Ramos (cell line): Measurements from ENCODE around the gene ALDH18A1.

Experiments
- in situ Hi-C: fragments of 300-500 bp; cut with MboI; formaldehyde crosslinking; loops from one replicate; pipeline ENCODE4 v1.14.3; 2022; ENCODE audit warnings: low sequenced_read_pairs; ENCODE audit not compliant: unreplicated experiment

The ALDH18A1 gene

DNA sequence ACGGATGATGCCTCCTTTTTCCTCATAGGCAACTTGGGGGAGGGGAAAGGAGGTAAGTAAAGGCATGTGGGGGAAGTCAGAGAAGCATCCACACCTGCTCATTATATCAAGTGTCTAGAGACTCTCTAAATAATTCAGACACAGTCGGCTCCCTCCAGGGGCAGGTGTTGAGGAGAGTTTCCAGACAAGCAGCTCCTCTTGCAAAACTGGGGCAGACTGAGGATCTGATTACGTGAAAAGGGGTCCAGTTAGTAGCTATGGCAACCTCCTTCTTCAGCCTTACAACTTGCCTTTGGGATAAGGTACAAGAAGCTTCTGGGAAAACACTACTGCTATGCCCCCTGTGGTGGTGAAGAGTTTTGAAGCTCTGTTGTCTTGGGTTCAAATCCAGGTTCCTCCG is 56.4 kb downstream of the ALDH18A1 start:
- in situ Hi-C loops: loop anchor here (10.0 kb wide), 1 partner anchor 465 kb away; no protein-coding TSS in a partner anchor

DNA sequence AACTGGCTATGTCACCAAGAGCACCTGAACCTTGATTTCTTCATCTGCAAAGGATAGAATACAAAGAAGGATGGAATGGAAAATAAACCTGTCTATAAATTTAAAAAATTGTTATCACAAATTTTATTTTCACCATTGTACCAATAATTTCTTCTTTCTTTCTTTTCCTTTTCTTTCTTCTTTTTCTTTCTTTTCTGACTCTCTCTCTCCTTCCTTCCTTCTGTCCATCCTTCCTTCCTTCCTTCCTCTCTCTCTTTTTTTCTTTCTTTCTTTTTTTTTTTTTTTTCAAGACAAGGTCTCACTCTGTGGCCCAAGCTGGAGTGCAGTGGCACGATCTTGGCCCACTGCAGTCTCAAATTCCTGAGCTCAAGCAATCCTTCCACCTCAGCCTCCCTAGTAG is 58.7 kb downstream of the ALDH18A1 start:
- in situ Hi-C loops: no loop called here

DNA sequence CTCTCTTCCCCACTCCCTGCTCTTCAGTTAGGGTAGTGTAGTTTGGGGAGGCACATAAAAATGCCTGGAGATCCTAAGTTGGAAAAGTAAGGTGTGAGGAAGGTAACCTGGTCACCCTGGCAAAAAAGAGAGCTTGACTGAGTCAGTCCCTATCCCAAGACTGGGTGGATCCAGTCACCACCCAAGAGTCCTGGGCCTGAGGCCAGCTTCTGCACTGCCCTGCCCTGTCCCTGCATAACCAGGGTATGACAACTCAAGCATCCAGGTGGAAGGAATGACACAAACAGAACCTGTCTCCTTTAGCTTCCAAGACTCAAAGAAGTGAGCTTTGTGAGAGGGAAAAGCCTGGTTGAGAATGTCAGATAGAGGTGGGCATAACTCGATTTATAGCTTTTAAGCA is 68.5 kb downstream of the ALDH18A1 start:
- in situ Hi-C loops: no loop called here

DNA sequence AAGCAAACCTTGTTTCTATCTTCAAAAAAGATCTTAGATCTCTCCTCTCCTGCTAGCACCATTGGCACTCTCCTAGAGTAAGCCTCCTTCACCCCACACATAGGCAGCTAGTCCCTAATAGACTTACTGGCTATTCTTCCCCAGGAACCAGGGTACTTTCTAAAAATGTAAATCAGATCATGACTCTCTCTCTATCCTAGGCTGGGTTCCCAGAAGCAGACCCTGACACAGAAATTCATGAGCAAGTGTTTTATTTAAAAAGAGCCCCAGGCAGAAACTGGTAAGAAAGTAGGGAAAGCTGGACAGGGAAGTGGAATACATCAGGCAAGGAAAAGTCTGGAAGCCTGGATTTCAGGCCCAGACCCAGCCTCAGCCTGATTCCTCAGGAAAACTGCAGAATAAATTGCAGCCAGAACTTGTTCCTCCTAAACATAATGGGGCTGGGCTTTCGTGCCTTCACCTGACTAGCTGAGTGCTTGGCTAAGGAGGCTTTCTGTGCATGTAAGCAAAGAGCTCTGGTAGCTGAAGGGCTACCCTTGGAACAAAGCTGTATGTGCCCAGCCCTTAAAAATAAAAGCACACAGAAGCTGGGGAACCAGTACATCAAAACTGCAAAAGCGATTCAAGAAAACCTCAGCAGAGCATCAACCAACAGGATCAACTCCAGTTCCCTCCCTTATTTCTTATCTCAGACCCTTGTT is 76.5 kb downstream of the ALDH18A1 start:
- in situ Hi-C loops: no loop called here

DNA sequence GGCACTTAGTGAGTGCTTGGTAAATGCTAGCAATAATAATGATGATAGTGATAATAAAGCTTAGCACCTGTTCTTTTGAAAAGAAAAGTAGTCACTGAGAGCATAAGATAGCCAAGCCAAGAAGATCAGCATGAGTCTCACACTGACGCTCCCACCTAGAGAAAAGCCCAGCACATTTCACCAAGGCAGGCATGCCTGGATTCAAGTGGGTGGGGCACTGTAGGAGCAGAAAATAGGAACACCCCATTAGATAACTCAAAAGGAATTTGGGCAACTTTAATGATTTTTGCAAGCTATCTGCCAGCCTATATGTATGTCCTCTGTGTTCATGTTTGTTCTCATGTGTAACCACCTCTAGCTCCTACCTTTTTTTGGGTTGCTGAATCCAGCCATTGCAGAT is 77.2 kb downstream of the ALDH18A1 start:
- in situ Hi-C loops: no loop called here

DNA sequence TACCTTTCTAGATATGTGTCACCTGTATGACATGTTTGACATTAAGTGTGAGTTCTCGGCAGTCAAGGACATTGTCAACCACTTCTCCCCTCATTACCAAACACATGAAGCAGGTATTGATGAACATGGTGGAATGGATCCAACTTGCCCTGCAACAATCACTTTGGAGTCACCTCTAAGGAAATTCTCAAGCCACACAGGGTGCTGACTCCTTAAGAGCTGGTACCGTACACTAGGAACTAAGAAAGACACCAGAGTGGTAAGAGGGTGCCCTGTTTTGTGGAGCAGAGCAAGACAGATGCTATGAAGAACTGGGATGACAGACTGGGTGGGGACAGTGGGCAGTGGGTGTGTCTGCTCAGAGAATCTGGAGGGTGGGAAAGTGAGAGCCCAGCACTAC is 77.9 kb downstream of the ALDH18A1 start:
- in situ Hi-C loops: no loop called here

DNA sequence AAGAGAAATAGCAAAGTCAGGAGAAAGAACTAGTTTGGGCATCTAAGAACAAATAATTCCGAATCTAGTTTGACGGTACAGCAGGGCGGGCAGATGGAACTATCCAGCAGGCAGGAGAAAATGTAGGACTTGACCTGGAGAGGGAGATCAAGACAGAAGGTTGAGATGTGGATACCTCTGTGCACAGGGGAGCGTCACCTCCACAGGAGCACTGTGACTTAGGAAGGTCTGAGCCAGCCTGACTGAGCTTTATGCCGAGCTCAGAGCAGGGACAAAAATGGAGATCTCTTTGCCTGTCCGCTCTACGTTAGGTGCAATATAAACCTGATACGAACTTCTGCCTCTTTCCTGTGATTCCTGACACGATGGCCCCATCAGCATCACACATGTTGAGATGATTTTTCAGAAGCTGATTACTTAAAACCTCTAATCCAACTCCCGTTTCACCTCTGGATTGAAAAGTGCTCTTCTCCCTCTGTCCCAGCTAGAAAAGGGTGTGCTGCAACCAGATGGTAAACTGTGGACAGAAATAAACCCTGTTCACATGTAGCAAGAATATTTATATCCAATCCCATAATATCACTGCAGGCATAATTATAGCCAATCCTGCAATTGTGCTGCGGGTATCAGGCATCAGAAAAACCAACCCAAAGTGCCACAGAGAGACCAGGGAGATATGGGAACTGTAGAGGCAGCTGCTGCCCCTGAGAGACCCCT is 81.7 kb downstream of the ALDH18A1 start:
- in situ Hi-C loops: no loop called here

DNA sequence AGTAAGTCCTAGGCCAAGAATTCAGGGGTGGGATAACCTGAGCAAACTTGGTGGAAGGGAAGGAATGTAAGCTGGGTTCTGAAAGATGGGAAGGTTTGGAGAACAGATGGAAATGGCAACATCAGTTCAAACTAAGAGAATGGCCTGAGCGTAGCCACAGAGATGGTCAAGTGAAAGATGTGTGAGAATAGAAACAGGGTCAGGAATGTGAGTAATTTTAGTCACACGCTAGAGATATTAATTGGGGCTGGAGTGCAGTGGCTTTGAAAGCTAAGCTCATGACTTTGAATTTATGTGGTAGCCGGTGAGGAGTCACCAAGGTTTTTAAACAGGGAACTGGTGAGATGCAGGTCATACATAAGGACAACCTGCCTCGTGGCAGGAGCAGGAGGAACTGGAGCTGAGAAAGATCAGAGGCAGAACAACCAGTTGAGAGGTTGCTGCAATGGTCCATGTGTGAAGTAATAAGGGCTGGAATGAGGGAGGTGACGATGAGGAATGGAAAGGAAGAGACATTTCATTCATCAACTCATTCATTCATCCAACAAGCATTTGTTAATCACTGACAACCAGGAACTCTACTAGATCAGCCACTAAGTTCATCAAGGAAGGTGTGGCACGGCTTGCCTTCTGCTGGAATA is 82.4 kb downstream of the ALDH18A1 start:
- in situ Hi-C loops: no loop called here

DNA sequence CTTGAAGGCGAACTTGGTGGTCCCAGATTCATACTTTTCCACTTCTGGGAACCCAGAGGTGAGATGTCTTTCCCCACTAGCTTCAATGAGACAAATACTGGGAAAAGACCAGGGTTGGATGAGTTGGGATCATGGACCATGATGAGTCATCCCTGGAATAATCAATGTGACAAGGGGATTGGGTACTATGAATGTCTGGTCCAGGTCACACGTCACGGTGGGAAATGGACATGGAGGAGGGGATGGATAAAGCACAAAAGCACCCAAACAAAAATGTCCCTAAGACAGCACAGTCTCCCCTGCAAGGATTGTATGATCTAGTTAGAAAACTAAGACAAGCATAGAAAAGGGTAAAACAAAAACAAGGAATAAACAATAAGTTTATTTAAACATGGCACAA is 83.0 kb downstream of the ALDH18A1 start:
- in situ Hi-C loops: no loop called here

DNA sequence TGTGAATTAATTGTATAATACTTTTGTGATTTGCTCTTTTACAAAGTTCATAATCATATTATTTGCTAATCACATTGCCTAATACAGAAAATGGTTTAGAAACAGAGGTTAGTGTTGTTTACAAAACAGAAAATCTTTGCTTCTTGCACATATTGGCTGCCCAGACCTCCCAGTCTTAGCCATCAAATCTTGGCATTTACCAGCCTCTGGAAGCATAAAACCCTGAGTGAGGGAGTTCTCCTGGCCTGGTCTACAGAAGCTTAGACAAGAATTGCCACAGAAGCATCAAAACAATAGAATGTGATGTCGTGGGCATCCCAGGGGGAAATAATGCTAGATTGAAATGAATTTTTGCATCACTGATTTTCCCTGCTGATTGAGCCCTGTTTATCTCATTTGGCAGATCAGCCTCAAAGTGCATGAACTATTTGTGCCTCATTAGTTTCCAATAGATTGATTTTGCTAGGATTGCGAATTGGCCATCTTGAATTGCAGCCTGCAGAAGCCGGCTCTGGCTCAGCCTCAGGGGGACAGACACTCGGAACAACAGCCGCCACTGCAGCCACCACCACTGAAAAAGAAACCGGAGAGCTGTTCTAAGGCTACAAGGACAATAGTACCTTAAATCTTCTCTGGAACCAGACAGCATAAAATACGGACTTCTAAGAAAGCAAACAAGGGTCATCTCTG is 84.2 kb downstream of the ALDH18A1 start:
- in situ Hi-C loops: no loop called here

DNA sequence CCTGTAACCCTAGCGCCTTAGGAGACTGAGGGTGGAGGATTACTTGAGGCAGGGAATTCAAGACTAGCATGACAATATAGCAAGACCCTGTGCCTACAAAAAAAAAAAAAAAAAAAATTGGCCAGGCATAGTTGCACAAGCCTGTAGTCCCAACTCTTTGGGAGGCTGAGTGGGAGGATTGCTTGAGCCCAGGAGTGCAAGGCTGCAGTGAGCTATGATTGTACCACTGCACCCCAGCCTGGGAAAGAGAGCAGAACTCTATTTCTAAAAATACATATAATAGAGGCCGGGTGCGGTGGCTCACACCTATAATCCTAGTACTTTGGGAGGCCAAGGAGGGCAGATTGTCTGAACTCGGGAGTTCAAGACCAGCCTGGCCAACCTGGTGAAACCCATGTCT is 85.1 kb downstream of the ALDH18A1 start:
- in situ Hi-C loops: no loop called here

DNA sequence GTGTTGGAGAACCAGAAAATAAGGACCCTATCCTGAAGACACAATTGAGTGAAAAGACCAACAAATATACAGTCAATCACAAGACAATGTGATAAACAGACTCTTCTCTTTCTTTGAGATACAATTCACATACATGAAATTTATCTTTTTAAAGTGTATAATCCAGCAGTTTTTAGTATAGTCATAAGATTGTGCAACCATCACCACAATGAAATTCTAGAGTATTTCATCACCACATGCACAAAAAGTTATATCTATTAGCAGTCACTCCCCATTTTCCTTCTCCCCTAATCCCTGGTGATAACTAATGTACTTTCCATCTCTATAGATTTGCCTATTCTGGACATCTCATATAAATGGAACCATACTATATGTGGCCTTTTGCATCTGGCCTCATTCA is 87.1 kb downstream of the ALDH18A1 start:
- in situ Hi-C loops: no loop called here

DNA sequence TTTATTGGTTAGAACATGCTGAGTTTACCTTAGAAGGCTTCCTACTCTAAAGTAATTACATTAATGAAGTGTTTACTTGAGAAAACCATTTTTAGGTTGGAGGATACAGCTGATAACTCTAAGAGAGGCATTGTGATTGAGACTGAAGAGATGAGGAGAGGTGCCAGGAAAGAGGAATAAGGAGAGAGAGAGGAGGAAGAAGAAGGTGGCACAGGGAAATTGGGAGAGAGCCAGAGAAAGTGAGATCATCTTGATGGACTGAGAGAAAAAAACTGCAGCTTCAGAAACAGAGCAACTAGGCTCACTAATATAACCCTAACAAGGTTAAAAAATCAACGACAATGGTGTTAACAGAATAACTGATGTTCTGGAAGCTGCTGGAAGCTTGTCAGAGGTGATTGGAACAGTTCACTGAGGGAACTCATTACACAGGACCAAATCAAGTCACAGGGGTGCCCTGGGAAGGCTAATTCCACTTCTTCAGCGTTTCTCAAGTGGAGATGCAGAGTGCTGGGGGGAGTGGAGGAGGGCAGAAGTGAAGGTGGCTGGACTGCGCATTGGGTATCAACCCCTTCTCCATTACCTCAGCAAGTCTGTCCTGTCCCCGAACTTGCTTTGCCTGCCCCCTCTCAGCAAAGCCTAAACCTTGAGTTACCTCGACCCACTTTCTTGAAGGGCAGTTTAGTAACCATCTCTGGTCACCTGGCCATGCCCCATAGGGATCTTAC is 88.4 kb downstream of the ALDH18A1 start:
- in situ Hi-C loops: no loop called here

DNA sequence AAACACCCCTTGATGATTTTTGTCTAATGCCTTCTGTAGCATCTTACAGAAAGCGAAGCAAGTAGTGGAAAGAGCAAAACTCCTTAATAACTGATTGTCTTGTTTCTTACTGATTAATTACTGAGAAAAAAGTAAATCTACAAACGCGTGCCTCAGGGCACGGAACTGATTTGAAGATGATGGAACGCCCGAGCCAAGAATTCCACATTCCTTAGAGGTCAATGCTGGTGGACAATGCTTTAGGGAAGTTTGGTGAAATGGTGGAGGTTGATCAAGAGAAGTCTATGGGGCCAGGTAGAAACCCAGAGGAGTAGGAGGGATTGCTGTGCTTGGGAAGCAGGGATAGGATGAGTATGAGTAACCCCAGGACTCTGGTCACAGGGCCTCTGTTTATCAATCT is 90.4 kb downstream of the ALDH18A1 start:
- in situ Hi-C loops: no loop called here

DNA sequence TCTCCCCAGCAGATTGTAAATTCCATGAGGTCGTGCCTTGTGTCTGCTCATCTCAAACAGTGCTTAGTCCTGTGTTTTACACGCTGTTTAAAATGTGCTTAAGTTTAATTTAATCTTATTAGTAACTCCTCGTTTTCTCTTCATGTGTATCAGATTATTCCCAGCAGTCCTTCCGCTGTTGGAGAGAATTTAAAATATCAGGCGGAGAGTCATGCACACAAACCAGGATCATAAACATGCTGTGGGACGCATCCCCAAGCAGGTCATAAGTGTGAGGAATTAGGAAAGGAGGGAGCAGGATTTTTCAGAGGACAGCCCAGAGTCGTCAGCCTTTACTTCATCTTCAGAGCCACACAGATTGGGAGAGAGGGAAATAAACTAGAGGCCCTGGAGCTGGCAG is 91.2 kb downstream of the ALDH18A1 start:
- in situ Hi-C loops: no loop called here

DNA sequence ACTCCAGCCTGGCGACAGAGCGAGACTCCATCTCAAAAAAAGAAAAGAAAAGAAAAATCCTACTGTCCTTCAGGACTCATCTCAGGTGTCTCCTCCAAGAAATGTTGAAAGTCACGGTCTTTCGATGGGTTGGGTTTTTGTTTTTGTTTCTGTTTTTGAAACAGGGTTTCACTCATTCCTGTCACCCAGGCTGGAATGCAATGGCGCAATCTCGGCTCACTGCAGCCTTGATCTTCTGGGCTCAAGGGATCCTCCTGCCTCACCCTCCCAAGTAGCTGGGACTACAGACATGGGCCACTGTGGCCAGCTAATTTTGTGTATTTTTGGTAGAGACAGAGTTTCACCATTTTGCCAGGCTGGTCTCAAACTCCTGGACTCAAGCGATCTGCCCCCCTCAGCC is 92.2 kb downstream of the ALDH18A1 start:
- in situ Hi-C loops: no loop called here

DNA sequence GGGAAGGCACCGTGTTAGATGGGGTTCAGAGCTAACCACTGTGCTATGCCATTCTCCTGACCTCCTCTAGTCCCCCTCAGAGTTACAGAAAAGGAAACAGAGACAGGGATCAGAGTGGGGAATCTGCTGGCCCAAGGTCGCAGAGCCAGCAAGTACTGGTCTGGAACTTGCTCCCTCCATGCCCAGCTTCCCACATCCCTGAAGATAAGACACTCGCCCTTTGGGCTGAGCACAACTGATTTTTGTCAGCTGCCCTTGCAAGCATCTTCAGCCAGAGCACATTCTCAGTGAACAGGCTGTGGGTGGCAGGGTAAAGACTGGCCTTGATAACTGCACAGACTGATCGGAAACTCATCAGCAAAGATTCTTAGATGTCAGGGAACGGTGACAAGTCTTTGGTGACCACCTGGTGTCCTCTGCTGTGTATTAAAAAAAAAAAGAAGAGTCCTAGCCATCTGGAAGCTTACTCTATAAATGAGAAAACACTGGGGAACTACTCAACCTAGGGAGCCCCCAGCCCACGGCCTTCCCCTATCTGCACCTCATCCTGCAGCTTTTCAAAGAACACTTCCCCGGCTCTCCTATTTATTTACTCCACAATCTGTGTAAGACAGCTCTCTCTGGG is 94.1 kb downstream of the ALDH18A1 start:
- in situ Hi-C loops: no loop called here

DNA sequence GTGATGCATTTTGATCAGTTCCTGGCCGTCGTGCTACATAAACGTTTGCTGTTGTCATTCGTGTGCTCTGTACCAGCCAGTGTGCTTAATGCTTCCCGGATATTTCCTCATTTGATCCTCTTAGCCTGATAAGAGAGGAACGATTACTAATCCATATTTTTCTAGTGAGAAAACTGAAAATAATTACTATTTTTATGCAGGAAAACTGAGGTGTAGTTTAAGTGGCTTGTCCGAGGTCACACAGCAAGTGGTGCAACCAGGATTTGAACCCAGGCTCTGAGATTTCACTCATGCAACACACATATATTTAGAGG is 94.7 kb downstream of the ALDH18A1 start:
- in situ Hi-C loops: no loop called here

DNA sequence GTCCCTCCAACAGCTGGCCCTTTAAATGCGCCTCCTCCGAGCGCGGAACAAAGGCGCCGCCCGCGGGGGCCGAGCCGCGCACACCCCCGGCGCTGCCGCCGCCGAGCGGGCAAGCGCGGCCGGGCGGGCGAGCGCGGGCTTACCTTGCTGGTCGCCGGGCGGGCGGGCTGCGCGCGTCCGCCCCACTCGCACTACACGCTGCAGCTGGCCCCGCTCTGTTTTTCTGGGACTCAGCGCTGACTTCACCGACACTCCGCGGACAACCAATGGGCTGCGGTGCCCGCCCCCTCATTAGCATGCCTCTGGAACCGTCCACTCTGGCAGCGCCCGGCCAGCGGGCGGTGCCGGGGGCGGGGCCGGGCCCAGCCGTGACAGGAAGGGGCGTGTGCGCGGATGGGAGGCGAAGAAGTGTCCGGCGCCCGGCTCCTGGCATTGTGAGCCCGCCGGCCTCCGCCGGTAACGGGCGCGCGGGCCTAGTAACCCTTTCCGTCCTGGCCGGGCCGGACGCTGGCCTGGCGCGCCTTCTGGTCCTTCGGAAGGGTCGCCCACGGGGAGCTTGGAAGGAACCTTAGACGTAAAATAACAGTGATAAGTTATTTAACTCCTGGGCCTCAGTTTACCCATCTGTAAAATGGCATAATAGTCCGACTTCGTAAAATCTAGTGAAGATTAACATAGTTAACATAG is 95.2 kb downstream of the ALDH18A1 start, which contains the start of gene SORBS1:
SORBS1 (minus strand) TSS at position 195 of the 687 bp plus-strand sequence. CDS start 120,236 bp downstream, outside the sequence.
- in situ Hi-C loops: no loop called here
